A549 (cell line): Measurements from ENCODE around the gene PRSS3. TPM values are rescaled to one million over a fixed set of nuclear protein-coding genes. Genes with fewer than 3 reads are reported as not detected.
A peak's percentile ranks its signal among the peaks of the same experiment; 100 is the strongest.

Source experiments
- ATAC-seq, 2 experiments: fragments of 200-7000 bp in 1 of 2; fragments of >200 bp in 1 of 2; cut with Nextera tagmentation in 1 of 2; cut with Tn5 transposase in 1 of 2; 3 replicates each; pipeline versions ENCODE4 v1.8.0 to v1.9.1; 2018 to 2020; ENCODE audit warnings: mild to moderate bottlenecking in 1 of 2, moderate library complexity in 1 of 2
- CTCF ChIA-PET: fragments of 300-600 bp; sonication (Branson Sonifier 250); formaldehyde crosslinking; extraction: SDS; loops from one replicate; lab custom pipeline; 2021; ENCODE audit warnings: antibody characterized with exemption, inconsistent platforms; lab: Yijun Ruan, JAX
- POLR2A ChIA-PET: fragments of 350-600 bp; formaldehyde crosslinking; extraction: SDS; loops from one replicate; lab custom pipeline; 2021; ENCODE audit warnings: antibody characterized with exemption, inconsistent platforms; lab: Yijun Ruan, JAX
- DNase-seq, 2 experiments: peaks; one replicate each; pipeline versions ENCODE4 v3.0.0 to v3.0.0-alpha.2; 2011 to 2016; ENCODE audit warnings: low read depth in 1 of 2, low spot score in 1 of 2
- FAIRE-seq: peaks from 2 replicates; lab custom pipeline; 2011; peaks lifted over from hg19 to GRCh38; lab: Jason Lieb, UNC
- H3K27ac ChIP-seq, 2 experiments: fragments of >200 bp; sonication (Bioruptor Twin); formaldehyde crosslinking; 3 replicates each; pipeline ENCODE4 v1.5.1; 2016 to 2017
- H3K4me1 ChIP-seq: fragments of >200 bp; sonication (Bioruptor Twin); formaldehyde crosslinking; 3 replicates; pipeline ENCODE4 v1.6.1; 2016
- H3K4me2 ChIP-seq: fragments of >200 bp; sonication (Bioruptor Twin); formaldehyde crosslinking; 3 replicates; pipeline ENCODE4 v1.6.1; 2016
- H3K4me3 ChIP-seq: fragments of >200 bp; sonication (Bioruptor Twin); formaldehyde crosslinking; 3 replicates; pipeline ENCODE4 v1.5.1; 2016
- H3K9me3 ChIP-seq: fragments of >200 bp; sonication (Bioruptor Twin); formaldehyde crosslinking; 3 replicates; pipeline ENCODE4 v1.6.1; 2016
- CHD4 ChIP-seq: fragments of 200-600 bp; sonication (generic); IDR thresholded peaks from 2 replicates; pipeline ENCODE4 v1.6.1; 2016; ENCODE audit warnings: antibody characterized with exemption, mild to moderate bottlenecking, borderline replicate concordance
- EHMT2 ChIP-seq: fragments of 200-600 bp; sonication (generic); IDR thresholded peaks from 2 replicates; pipeline ENCODE4 v1.6.1; 2016; ENCODE audit warnings: antibody characterized with exemption, low read depth, mild to moderate bottlenecking, moderate library complexity
- ELK1 ChIP-seq: fragments of 150-350 bp; IDR thresholded peaks from 2 replicates; pipeline ENCODE4 v1.6.1; 2014; ENCODE audit warnings: low read depth, mild to moderate bottlenecking, low read length
- EP300 ChIP-seq, 2 experiments: fragments of >200 bp; sonication (Bioruptor Twin); formaldehyde crosslinking; IDR thresholded peaks; 2 replicates in 1 of 2; 3 replicates in 1 of 2; pipeline ENCODE4 v1.6.1; 2016 to 2017
- FOSL2 ChIP-seq, 2 experiments: fragments of 450-650 bp in 1 of 2; fragments of >200 bp in 1 of 2; sonication (Bioruptor Twin) in 1 of 2; formaldehyde crosslinking; IDR thresholded peaks; 2 replicates each; pipeline versions ENCODE4 v1.5.0 to v1.6.1; 2016 to 2020; ENCODE audit warnings: mild to moderate bottlenecking in 1 of 2, moderate library complexity in 1 of 2
- HES2 ChIP-seq: fragments of >200 bp; sonication (Bioruptor Twin); formaldehyde crosslinking; IDR thresholded peaks from 2 replicates; pipeline ENCODE4 v1.6.1; 2016
- HOXB5 ChIP-seq: fragments of 250-450 bp; sonication (Bioruptor Pico); IDR thresholded peaks from 2 replicates; pipeline ENCODE4 v1.5.0; 2020; ENCODE audit warnings: mild to moderate bottlenecking, moderate library complexity
- JUN ChIP-seq, 2 experiments: fragments of >200 bp; sonication (Bioruptor Twin); formaldehyde crosslinking; IDR thresholded peaks; 2 replicates in 1 of 2; 3 replicates in 1 of 2; pipeline ENCODE4 v1.6.1; 2016 to 2017
- KDM1A ChIP-seq: fragments of 200-600 bp; sonication (generic); IDR thresholded peaks from 2 replicates; pipeline ENCODE4 v1.6.1; 2016; ENCODE audit warnings: low read depth, mild to moderate bottlenecking
- MAFK ChIP-seq: fragments of 450-650 bp; IDR thresholded peaks from 2 replicates; pipeline ENCODE4 v1.6.1; 2014; ENCODE audit not compliant: partially characterized antibody
- NFE2L2 ChIP-seq: fragments of 150-350 bp; conservative IDR thresholded peaks from 2 replicates; pipeline ENCODE4 v1.6.1; 2014; ENCODE audit warnings: low read length
- NPAS2 ChIP-seq: fragments of 250-450 bp; sonication (Bioruptor Pico); IDR thresholded peaks from 2 replicates; pipeline ENCODE4 v1.8.0; 2022; ENCODE audit warnings: mild to moderate bottlenecking, moderate library complexity, borderline replicate concordance
- PBX3 ChIP-seq: IDR thresholded peaks from 2 replicates; pipeline ENCODE4 v1.6.1; 2012
- PHF8 ChIP-seq: fragments of 200-600 bp; sonication (generic); IDR thresholded peaks from 2 replicates; pipeline ENCODE4 v1.6.1; 2016; ENCODE audit warnings: low read depth, mild to moderate bottlenecking, antibody characterized with exemption, moderate library complexity, borderline replicate concordance
- POLR2A ChIP-seq: IDR thresholded peaks from 2 replicates; pipeline ENCODE4 v1.6.1; 2012; ENCODE audit warnings: mild to moderate bottlenecking, low read length
- SMC3 ChIP-seq: fragments of >200 bp; sonication (Bioruptor Twin); formaldehyde crosslinking; IDR thresholded peaks from 3 replicates; pipeline ENCODE4 v1.6.1; 2018; ENCODE audit warnings: inconsistent platforms
- TFCP2L1 ChIP-seq: fragments of 250-450 bp; sonication (Bioruptor Pico); IDR thresholded peaks from 2 replicates; pipeline ENCODE4 v1.5.0; 2021; ENCODE audit warnings: mild to moderate bottlenecking
- TP53 ChIP-seq: fragments of 250-450 bp; sonication (Bioruptor Pico); IDR thresholded peaks from 2 replicates; pipeline ENCODE4 v1.5.0; 2021; ENCODE audit warnings: mild to moderate bottlenecking, moderate library complexity
- ZC3H11A ChIP-seq: fragments of 450-650 bp; IDR thresholded peaks from 2 replicates; pipeline ENCODE4 v1.6.1; 2014; ENCODE audit warnings: antibody characterized with exemption, mild to moderate bottlenecking
- WGBS: methylation state at CpG from one replicate; pipeline ENCODE4 v1.1.6; 2017; ENCODE audit errors: missing lambda C conversion rate; 5-methylcytosine and 5-hydroxymethylcytosine counted together
- polyA plus RNA-seq, 4 experiments: library from polyadenylated mRNA; depleted of rRNA in 3 of 4; stranded (reverse); fragments of >200 nt; fragmentation: RNase III in 1 of 4; extraction: RNeasy Plus Mini Kit Qiagen cat#74134 plus additional on column Dnase treatment in 1 of 4; gene quantifications; 2 replicates in 3 of 4; 3 replicates in 1 of 4; pipeline ENCODE4 v1.2.3, GENCODE V29; 2011 to 2017

The PRSS3 gene
- polyA plus RNA-seq, 2 of the 4 experiments (the other 2 are of a cell fraction), result 2.0 to 4.0 TPM

GRCh38 chr9:33817327-33818166 is 22.2 kb downstream of the PRSS3 start (continued):
- TF ChIP-seq PHF8 (peak; percentile 67; the same call in 1 of the 2 replicates), HOXB5 (CRISPR knock-in tag) (peak; percentile 64; the same call in 1 of the 2 replicates), TFCP2L1 (0 out of 2 replicates have a peak, but pooled peaks have one; percentile 27)

- 0% methylated on average over 15 of the region's 18 CpGs for WGBS
- H3K4me1 ChIP-seq, result peaks cover 55% of the 10 kb centered on the region
- no peak for TF ChIP-seq EHMT2
- TF ChIP-seq, all 56 proteins: peak for 0
- ChIA-PET POLR2A (interaction anchor here (0.7 to 1.2 kb wide), 4 partner anchors 129 to 425 kb away, joined by 3 to 4 read pairs (median 3); partner anchors contain the start of gene UBAP2), CTCF (interaction anchor here (0.6 to 1.0 kb wide), 6 partner anchors 26 to 154 kb away, joined by 3 to 5 read pairs (median 3); no protein-coding TSS in a partner anchor)
- peak overlapping the region; percentile 81 for H3K4me3 ChIP-seq
- no peaks in the 10 kb centered on the region for H3K9me3 ChIP-seq
- peak overlapping the region; percentile 99 for H3K27ac ChIP-seq
- peak in 1 of 2 experiments; percentile 38; a peak in 2 of 6 replicates for ATAC-seq
- FAIRE-seq, result no peak
- H3K4me2 ChIP-seq, result peak overlapping the region; percentile 98
- DNase-seq, result peak in 1 of 2 experiments; percentile 10
These were observed 22.9 kb downstream of the PRSS3 start for GRCh38 chr9:33818167-33818846.

GRCh38 chr9:33818847-33819500 is 23.6 kb downstream of the PRSS3 start:
- POLR2A ChIA-PET, result interaction anchor here (0.7 kb wide), 1 partner anchor 424 kb away, joined by 3 read pairs; no protein-coding TSS in a partner anchor
- peak overlapping the region; percentile 98 for H3K4me2 ChIP-seq
- ATAC-seq, result no peak
- H3K4me1 ChIP-seq, result peaks cover 48% of the 10 kb centered on the region
- peak overlapping the region; percentile 99 for H3K27ac ChIP-seq
- peak overlapping the region; percentile 81 for H3K4me3 ChIP-seq
- no peak for TF ChIP-seq NPAS2 (CRISPR knock-in tag)
- CTCF ChIA-PET, result interaction anchor here (0.6 to 1.6 kb wide), 4 partner anchors 33 to 155 kb away, joined by 3 to 5 read pairs (median 3); no protein-coding TSS in a partner anchor
- no peak for FAIRE-seq
- WGBS, result 31% methylated on average over 4 of the region's 4 CpGs
- DNase-seq, result no peak
- H3K9me3 ChIP-seq, result no peaks in the 10 kb centered on the region

GRCh38 chr9:33820231-33820745 is 24.9 kb downstream of the PRSS3 start:
- peaks cover 35% of the 10 kb centered on the region for H3K4me1 ChIP-seq

GRCh38 chr9:33823801-33824200 is 28.4 kb downstream of the PRSS3 start:
- H3K4me1 ChIP-seq, result peaks cover 24% of the 10 kb centered on the region
- no peak overlapping the region for H3K4me3 ChIP-seq
- H3K27ac ChIP-seq, result no peak overlapping the region
- ATAC-seq, result no peak
- ChIA-PET POLR2A (no interaction called here), CTCF (interaction anchor here (0.9 to 4.0 kb wide), 6 partner anchors 9 to 86 kb away, joined by 3 to 12 read pairs (median 6); no protein-coding TSS in a partner anchor)
- no peak for DNase-seq
- H3K9me3 ChIP-seq, result no peaks in the 10 kb centered on the region
- 81% methylated on average over 3 of the region's 3 CpGs for whole genome bisulfite sequencing
- H3K4me2 ChIP-seq, result no peak overlapping the region
- no peak for FAIRE-seq
- TF ChIP-seq ZC3H11A, result no peak
- TF ChIP-seq EP300 (IDR thresholded peaks at IDR 0.05), result no peak
- TF ChIP-seq TP53, result no peak
- TF ChIP-seq NFE2L2, result no peak
- no peak for TF ChIP-seq CHD4
- TF ChIP-seq KDM1A, result no peak
- no peak for TF ChIP-seq JUN (IDR thresholded peaks at IDR 0.05)
- no peak for TF ChIP-seq MAFK
- TF ChIP-seq ELK1, result no peak
- TF ChIP-seq FOSL2 (IDR thresholded peaks at IDR 0.05), result no peak
- TF ChIP-seq FOSL2 (CRISPR knock-in tag; IDR thresholded peaks at IDR 0.05), result no peak
- TF ChIP-seq HES2, result no peak
- TF ChIP-seq PHF8, result no peak

More at GRCh38 chr9:33820231-33820745, 24.9 kb downstream of the PRSS3 start:
- no peak for DNase-seq
- CTCF ChIA-PET, result interaction anchor here (1.3 to 1.6 kb wide), 3 partner anchors 14 to 82 kb away, joined by 3 to 5 read pairs (median 5); no protein-coding TSS in a partner anchor
- H3K4me2 ChIP-seq, result peak overlapping the region; percentile 98
- no peak for FAIRE-seq
- 47% methylated on average over 4 of the region's 4 CpGs for WGBS
- ATAC-seq, result no peak
- no peaks in the 10 kb centered on the region for H3K9me3 ChIP-seq
- no peak for TF ChIP-seq PBX3
- TF ChIP-seq EHMT2, result no peak
- TF ChIP-seq NPAS2 (CRISPR knock-in tag), result no peak
- no peak for TF ChIP-seq POLR2A
- no peak for TF ChIP-seq SMC3
- TF ChIP-seq HOXB5 (CRISPR knock-in tag), result no peak
- no peak overlapping the region for H3K4me3 ChIP-seq
- H3K27ac ChIP-seq, result no peak overlapping the region
- POLR2A ChIA-PET, result interaction anchor here (0.6 kb wide), 1 partner anchor 530 kb away, joined by 8 read pairs; the partner anchor contains the start of gene NFX1
